Fibroblast of pulmonary artery (primary cell): Measurements from ENCODE around the gene STIM1.

Experiments used
- DNase-seq: peaks from one replicate; pipeline ENCODE4 v3.0.0-alpha.2; 2010; ENCODE audit warnings: low read depth
- H3K4me3 ChIP-seq: replicated peaks from 2 replicates; pipeline ENCODE4 v1.5.1; 2011; ENCODE audit warnings: low read depth, mild to moderate bottlenecking, control low read depth, low read length, moderate library complexity
- TF ChIP-seq, protein P1 (sequence below): IDR thresholded peaks from 2 replicates; pipeline ENCODE4 v1.5.1; 2011; ENCODE audit warnings: mild to moderate bottlenecking, control low read depth, low read length, inconsistent platforms; ENCODE audit errors: missing control alignments

Gene STIM1

DNA sequence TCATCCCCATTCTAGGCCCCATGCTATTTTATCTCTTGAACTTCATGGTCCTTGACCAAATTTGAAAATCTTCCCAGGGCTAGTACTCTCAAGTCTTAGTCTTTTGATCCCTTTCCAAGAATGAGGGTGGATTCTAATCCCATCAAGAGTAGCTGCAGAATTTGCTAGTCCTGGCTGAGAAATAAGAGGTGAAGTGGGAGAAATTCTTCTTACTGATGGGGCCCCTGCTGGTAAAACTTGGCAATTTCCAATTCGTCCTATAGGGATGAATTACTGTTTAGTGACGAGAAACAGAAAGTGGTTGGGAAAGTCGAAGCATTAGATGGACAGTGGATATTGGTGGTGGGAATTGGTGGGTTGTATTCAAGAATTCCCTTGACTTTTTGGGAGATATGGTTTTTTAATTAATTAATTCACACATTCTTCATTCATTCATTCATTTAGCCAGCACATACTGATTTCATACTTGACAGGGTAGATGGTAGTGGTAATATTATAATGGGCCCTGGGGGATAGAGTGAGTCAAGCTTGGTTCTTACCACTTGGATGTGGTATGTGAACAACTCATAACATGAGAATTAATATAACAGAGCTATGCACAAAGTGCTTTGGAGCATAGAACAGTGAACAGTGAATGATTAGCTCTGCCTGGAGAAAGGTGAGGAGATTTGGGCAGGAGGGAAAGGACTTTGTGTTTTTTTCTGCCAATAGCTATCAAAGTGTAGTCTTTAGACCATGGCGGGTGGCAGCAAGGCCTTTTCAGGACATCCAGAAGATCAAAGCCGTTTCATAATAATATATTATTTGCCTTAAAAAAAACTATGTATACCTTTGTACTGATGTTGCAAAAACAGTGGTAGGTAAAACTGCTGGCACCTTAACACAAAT is 103.8 kb downstream of the STIM1 start:
- H3K4me3 ChIP-seq: no peak overlapping the region
- DNase-seq: peak; percentile 35
- TF ChIP-seq, protein P1, sequence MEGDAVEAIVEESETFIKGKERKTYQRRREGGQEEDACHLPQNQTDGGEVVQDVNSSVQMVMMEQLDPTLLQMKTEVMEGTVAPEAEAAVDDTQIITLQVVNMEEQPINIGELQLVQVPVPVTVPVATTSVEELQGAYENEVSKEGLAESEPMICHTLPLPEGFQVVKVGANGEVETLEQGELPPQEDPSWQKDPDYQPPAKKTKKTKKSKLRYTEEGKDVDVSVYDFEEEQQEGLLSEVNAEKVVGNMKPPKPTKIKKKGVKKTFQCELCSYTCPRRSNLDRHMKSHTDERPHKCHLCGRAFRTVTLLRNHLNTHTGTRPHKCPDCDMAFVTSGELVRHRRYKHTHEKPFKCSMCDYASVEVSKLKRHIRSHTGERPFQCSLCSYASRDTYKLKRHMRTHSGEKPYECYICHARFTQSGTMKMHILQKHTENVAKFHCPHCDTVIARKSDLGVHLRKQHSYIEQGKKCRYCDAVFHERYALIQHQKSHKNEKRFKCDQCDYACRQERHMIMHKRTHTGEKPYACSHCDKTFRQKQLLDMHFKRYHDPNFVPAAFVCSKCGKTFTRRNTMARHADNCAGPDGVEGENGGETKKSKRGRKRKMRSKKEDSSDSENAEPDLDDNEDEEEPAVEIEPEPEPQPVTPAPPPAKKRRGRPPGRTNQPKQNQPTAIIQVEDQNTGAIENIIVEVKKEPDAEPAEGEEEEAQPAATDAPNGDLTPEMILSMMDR: peak; percentile 9

DNA sequence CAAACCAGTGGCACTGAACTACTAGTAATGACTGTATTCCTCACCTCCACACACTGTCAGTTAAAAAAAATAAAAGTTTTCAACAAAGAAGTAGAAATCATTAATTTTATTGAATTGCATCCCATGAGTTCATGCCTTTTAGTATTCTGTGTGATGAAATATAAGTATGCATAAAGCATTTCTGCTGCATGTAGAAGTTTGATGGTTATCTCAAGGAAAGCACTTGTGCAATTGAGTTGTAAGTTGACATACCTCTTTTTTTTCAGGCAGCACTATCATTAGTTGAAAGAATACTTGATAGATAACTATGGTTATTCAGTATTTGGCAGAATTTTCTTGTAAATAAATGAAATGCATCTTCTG is 104.4 kb downstream of the STIM1 start:
- no peak overlapping the region for H3K4me3 ChIP-seq
- TF ChIP-seq, protein P1: no peak
- no peak for DNase-seq

GRCh38 chr11:3962406-3962840 is 107.0 kb downstream of the STIM1 start:
- TF ChIP-seq, protein P1: no peak
- no peak overlapping the region for H3K4me3 ChIP-seq
- DNase-seq: no peak

DNA sequence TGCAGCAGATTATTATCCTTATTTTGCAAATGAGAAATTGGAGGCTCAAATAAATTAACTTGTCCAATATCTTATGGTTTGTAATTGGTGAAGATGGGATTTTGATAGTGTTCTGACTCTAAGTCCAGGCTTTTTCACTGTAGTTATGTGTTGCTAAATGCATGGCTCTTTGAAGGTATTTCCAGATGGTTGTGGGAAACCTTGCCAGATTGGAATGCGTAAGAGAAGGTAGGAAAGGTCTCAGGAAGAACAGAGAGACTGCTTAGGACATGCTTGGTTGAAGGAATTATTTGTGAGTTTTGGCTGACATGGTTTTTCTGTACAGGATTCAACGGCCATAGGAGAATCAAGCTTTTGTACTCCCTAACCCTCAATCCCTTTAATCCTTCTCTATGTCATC is 108.6 kb downstream of the STIM1 start:
- DNase-seq: no peak
- TF ChIP-seq, protein P1: no peak
- H3K4me3 ChIP-seq: no peak overlapping the region

GRCh38 chr11:3964935-3965604 is 109.6 kb downstream of the STIM1 start:
- no peak for DNase-seq
- no peak overlapping the region for H3K4me3 ChIP-seq
- TF ChIP-seq, protein P1: no peak

GRCh38 chr11:3967695-3968094 is 112.2 kb downstream of the STIM1 start:
- DNase-seq: no peak
- TF ChIP-seq, protein P1: no peak
- no peak overlapping the region for H3K4me3 ChIP-seq
